Activated T-helper 1 cell treated with anti-CD3 and anti-CD28 coated beads, Interleukin-12 subunit alpha, Interleukin-12 subunit beta, Interleukin-2, Interleukin-4 antibody, amounts not matched to agents 30 ng/mL and 10 ng/mL and 1 ng/mL, durations not matched to agents 14 hours and 24 hours and 36 hours (primary cell): ENCODE data around the gene FBN3. TPM values are rescaled to one million over a fixed set of nuclear protein-coding genes. Genes with fewer than 3 reads are reported as not detected.
"Not testable (repeated sequence)": the region's sequence is repeated elsewhere in the genome, so short reads cannot be mapped to it uniquely, and the experiment has no call there.

Source experiments
- DNase-seq: peaks from one replicate; pipeline ENCODE4 v3.0.0; 2021; ENCODE audit warnings: low spot score
- H3K27ac Mint-ChIP-seq: one replicate; pipeline ENCODE4 v1.8.0; 2021; ENCODE audit warnings: mild to moderate bottlenecking, mixed read lengths
- H3K27me3 Mint-ChIP-seq: one replicate; pipeline ENCODE4 v1.8.0; 2022; ENCODE audit warnings: mild to moderate bottlenecking, moderate library complexity, mixed read lengths; ENCODE audit not compliant: insufficient read depth
- H3K36me3 Mint-ChIP-seq: one replicate; pipeline ENCODE4 v1.8.0; 2021; ENCODE audit warnings: low read depth, mixed read lengths
- H3K4me1 Mint-ChIP-seq: one replicate; pipeline ENCODE4 v1.8.0; 2021; ENCODE audit warnings: low read depth, mixed read lengths
- H3K4me3 Mint-ChIP-seq: one replicate; pipeline ENCODE4 v1.8.0; 2021; ENCODE audit warnings: mild to moderate bottlenecking, moderate library complexity, mixed read lengths
- H3K9me3 Mint-ChIP-seq: one replicate; pipeline ENCODE4 v1.8.0; 2021; ENCODE audit warnings: mixed read lengths
- intact Hi-C: fragments of 100-400 bp; cut with micrococcal nuclease; formaldehyde crosslinking; loops from one replicate; pipeline ENCODE4 v1.15.1; 2024
- total RNA-seq: library from RNA; stranded (reverse); gene quantifications from 2 replicates; pipeline ENCODE4 v1.2.3, GENCODE V29; 2022

The FBN3 gene
- total RNA-seq, 1 donor from 2014 or later, result not detected

DNA sequence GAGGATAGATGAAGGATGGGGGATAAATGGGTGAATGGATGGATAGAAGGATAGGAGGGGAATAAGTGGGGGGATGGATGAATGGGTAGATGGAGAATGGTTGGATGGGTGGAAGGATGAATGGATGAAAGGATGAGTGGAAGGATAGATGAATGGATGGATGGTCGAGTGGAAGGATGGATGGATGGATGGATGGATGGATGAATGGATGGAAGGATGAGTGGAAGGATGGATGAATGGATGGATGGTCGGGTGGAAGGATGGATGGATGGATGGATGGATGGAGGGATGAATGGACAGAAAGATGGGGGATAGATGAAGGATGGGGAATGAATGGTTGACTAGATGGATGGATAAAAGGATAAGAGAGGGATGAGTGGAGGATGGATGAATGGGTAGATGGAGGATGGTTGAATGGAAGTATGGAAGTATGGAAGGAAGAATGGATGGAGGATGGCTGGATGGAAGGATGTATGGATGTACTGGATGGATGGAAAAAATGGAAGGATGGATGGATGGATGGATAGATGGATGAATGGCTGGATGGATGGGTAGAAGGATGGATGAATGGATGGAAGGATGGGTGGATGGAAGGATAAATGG lies 42.0 kb downstream of the FBN3 start:
- Mint-ChIP-seq H3K36me3 (no peaks in the 10 kb centered on the region), H3K9me3 (peaks cover 4% of the 10 kb centered on the region), H3K27ac (no peak overlapping the region), H3K4me1 (no peaks in the 10 kb centered on the region), H3K27me3 (no peaks in the 10 kb centered on the region), H3K4me3 (no peak overlapping the region)
- DNase-seq, result no peak
- intact Hi-C loops, result no loop called here

DNA sequence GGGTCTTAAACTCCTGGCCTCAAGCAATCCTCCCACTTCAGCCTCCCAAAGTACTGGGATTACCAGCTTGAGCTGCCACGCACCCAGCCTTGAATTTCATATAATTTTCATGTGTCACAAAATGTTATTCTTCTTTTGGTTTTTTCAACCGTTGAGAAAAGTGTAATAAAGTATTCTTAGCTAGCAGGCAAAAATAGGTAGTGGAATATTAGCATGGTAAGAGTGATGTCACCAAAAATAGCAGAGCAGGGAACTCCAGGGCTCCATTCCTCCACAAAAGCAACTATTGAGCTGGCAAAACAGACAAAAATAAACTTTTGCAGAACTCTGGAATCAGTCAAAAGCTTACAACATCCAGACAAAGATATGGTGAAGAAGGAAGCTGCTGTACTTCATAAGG lies 43.9 kb downstream of the FBN3 start:
- peaks cover 4% of the 10 kb centered on the region for H3K9me3 Mint-ChIP-seq
- no peak overlapping the region for H3K4me3 Mint-ChIP-seq
- H3K27ac Mint-ChIP-seq, result no peak overlapping the region
- intact Hi-C loops, result no loop called here
- no peak for DNase-seq
- H3K36me3 Mint-ChIP-seq, result no peaks in the 10 kb centered on the region
- no peaks in the 10 kb centered on the region for H3K27me3 Mint-ChIP-seq
- H3K4me1 Mint-ChIP-seq, result no peaks in the 10 kb centered on the region

- H3K36me3 Mint-ChIP-seq, H3K4me1 Mint-ChIP-seq, H3K4me3 Mint-ChIP-seq, H3K27ac Mint-ChIP-seq, DNase-seq, intact Hi-C loops, H3K27me3 Mint-ChIP-seq: not testable (repeated sequence)
- peaks cover 15% of the 10 kb centered on the region for H3K9me3 Mint-ChIP-seq
Observed at GRCh38 chr19:8101910-8102309, 47.5 kb downstream of the FBN3 start.

DNA sequence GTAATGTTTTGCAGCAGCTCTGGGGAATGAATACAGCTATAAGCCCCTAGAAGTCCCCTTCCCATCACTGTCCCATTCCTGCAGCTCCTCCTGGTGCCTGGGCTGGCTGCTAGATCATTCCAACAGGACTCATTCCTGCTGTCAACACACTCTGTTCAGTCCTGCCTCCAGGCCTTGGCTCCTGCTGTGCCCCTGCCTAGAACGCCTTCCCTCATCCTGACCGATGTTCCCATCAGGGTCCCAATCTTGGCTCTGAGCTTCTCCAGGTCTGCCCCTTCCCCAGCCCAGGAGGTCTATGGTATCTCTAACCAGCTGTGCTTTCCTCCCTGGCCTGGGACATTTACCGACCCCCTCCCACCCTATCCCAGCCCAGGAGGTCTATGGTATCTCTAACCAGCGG lies 48.1 kb downstream of the FBN3 start:
- H3K36me3 Mint-ChIP-seq, result no peaks in the 10 kb centered on the region
- intact Hi-C loops, result no loop called here

DNA sequence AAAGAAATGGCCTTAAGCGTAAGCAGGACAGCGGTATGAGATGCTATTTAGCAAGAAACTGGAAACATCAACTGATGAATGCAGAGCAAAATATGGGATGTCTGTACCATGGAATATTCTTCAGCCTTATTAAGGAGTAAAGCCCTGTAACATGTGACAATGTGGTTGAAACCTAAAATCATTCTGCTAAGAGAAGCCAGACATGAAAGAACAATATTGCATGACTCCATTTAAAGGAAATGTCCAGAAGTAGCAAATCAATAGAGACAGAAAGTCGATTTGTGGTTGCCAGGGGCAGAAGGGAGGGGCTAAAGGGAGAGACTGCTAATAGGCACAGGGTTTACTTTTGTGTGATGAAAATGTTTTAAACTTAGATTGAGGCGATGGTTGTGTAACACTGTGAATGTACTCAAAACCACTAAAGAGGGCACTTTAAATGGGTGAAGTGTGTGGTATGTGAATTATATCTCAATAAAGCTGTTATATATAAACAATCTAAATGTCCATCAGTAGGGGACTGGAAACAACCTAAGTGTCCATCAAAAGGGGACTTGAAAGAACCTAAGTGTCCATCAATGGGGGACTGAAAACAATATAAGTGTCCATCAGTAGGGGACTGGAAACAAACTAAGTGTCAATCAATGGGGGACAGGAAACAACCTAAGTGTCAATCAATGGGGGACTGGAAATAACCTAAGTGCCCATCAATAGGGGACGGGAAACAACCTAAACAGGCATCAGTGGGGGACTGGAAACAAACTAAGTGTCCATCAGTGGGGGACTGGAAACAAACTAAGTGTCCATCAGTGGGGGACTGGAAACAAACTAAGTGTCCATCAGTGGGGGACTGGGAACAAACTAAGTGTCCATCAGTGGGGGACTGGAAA lies 51.5 kb downstream of the FBN3 start:
- Mint-ChIP-seq H3K4me1 (no peaks in the 10 kb centered on the region), H3K27me3 (no peaks in the 10 kb centered on the region), H3K9me3 (peaks cover 35% of the 10 kb centered on the region), H3K4me3 (no peak overlapping the region), H3K36me3 (no peaks in the 10 kb centered on the region), H3K27ac (no peak overlapping the region)
- no peak for DNase-seq
- intact Hi-C loops, result no loop called here

More for the DNA sequence above, 48.1 kb downstream of the FBN3 start:
- H3K27ac Mint-ChIP-seq, result no peak overlapping the region
- no peak overlapping the region for H3K4me3 Mint-ChIP-seq
- no peaks in the 10 kb centered on the region for H3K27me3 Mint-ChIP-seq
- no peak for DNase-seq
- peaks cover 21% of the 10 kb centered on the region for H3K9me3 Mint-ChIP-seq
- no peaks in the 10 kb centered on the region for H3K4me1 Mint-ChIP-seq

DNA sequence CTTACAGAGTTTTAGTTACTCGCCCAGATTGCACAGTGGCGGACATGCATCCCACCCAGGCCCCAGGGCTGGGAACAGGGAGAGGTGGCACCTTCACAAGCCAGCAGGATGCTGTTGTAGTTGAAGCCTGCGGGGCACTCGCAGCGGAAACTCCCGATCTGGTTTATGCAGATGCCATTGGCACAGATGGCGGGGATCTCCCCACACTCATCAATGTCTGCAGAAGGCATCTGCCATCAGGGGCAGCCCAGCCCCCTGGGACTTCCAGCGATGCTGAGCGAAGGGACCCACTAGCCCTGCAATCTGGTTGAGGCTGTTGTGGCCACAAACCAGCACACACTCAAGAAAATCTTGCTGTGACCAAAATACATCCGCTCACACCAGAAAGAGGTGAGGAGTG lies 52.2 kb downstream of the FBN3 start:
- peaks cover 35% of the 10 kb centered on the region for H3K9me3 Mint-ChIP-seq
- H3K27ac Mint-ChIP-seq, result no peak overlapping the region

DNA sequence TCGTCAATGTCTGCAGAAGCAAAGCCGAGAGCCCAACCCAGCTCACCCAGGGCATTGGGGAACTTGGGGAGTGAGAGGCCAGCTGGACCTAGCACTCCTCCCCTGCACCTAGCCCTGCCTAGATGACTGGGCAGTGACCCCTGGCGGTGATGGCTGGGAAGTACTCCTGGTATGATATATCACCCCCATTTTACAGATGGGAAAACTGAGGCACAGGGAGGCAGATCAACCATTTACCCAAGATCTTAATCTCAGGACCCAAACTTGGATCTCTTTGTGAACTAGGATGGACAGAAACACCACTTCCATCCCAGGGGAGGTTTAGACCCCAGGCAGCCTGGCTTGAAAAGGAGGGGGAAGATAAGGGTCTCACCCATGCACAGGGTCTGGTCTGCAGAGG lies 53.3 kb downstream of the FBN3 start:
- H3K4me3 Mint-ChIP-seq, result no peak overlapping the region
- no peak for DNase-seq
- intact Hi-C loops, result no loop called here
- no peak overlapping the region for H3K27ac Mint-ChIP-seq
- no peaks in the 10 kb centered on the region for H3K36me3 Mint-ChIP-seq
- H3K9me3 Mint-ChIP-seq, result peaks cover 39% of the 10 kb centered on the region
- no peaks in the 10 kb centered on the region for H3K4me1 Mint-ChIP-seq
- no peaks in the 10 kb centered on the region for H3K27me3 Mint-ChIP-seq

More for the DNA sequence above, 52.2 kb downstream of the FBN3 start:
- Mint-ChIP-seq H3K27me3 (no peaks in the 10 kb centered on the region), H3K36me3 (no peaks in the 10 kb centered on the region), H3K4me1 (no peaks in the 10 kb centered on the region), H3K4me3 (no peak overlapping the region)
- intact Hi-C loops, result no loop called here
- no peak for DNase-seq

DNA sequence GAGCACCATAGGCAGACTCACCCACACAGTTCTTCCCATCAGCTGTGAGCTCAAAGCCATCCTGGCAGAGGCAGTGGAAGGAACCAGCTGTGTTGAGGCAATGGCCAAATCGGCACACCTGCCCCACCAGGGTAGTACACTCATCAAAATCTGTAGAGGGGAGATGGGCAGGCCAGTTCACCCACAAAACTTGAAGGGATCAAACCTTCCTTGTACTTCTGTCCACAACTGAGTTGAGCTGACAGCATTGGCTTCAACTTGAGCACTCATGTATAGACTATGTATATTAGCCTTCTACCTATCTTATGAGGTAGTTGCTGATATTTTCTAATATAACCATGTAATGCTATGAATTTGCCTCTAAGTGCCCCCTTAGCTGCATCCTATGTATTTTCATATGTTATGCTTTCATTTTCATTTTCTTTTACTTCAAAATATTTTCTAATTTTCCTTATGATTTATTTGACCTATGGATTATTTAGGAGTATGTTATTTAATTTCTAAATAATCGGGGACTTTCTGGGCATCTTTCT lies 54.0 kb downstream of the FBN3 start:
- no peaks in the 10 kb centered on the region for H3K27me3 Mint-ChIP-seq
- peaks cover 39% of the 10 kb centered on the region for H3K9me3 Mint-ChIP-seq
- H3K36me3 Mint-ChIP-seq, result no peaks in the 10 kb centered on the region
- no peak for DNase-seq
- H3K27ac Mint-ChIP-seq, result no peak overlapping the region
- H3K4me1 Mint-ChIP-seq, result no peaks in the 10 kb centered on the region
- no peak overlapping the region for H3K4me3 Mint-ChIP-seq
- intact Hi-C loops, result no loop called here

DNA sequence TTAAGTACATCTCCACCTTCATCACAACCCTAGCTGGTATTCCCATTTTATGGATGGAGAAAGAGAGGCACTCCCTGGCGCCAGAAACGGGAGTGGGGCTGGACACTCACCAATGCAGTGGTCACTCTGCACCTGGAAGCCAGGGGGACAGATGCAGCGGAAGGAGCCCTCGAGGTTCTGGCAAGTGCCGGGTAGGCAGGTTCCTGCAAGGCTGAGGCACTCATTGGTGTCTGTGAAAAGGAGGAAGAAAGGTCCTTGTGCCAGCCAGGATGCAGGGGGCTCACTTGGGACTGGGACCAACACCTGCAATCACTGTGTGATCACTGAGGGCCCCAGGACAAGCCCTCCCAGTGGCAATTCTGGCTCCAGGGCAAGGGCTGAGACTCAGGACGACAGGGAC lies 55.1 kb downstream of the FBN3 start:
- peaks cover 39% of the 10 kb centered on the region for H3K9me3 Mint-ChIP-seq
- no peak overlapping the region for H3K4me3 Mint-ChIP-seq
- no peaks in the 10 kb centered on the region for H3K36me3 Mint-ChIP-seq
- no peak overlapping the region for H3K27ac Mint-ChIP-seq
- H3K4me1 Mint-ChIP-seq, result no peaks in the 10 kb centered on the region
- no peak for DNase-seq
- H3K27me3 Mint-ChIP-seq, result no peaks in the 10 kb centered on the region
- intact Hi-C loops, result no loop called here

- no peaks in the 10 kb centered on the region for H3K27me3 Mint-ChIP-seq
- no peaks in the 10 kb centered on the region for H3K4me1 Mint-ChIP-seq
- H3K36me3 Mint-ChIP-seq, result no peaks in the 10 kb centered on the region
- no peak overlapping the region for H3K27ac Mint-ChIP-seq
- H3K9me3 Mint-ChIP-seq, result peaks cover 39% of the 10 kb centered on the region
- intact Hi-C loops, result no loop called here
- no peak for DNase-seq
- no peak overlapping the region for H3K4me3 Mint-ChIP-seq
Observed at GRCh38 chr19:8093740-8094139, 55.7 kb downstream of the FBN3 start.

DNA sequence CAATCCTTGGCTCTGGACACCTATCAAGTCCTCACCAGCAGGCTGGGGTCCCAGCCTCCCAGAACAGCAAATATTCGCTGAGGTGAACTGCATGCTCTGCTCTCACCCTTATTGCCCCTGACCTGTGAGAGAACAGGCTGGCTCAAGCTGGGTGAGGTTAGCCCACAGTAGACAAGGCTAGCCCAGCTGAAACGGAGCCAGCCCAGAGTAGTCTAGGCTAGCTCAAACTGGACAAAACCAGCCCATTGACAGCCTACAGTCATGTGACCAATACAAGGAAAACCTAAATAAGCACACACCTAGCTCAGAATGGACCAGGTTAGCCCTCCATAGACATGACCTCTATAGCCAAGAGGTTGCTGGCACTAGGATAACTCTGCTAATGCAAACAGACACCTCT lies 58.4 kb downstream of the FBN3 start:
- H3K9me3 Mint-ChIP-seq, result peaks cover 18% of the 10 kb centered on the region
- H3K4me3 Mint-ChIP-seq, result no peak overlapping the region
- no peaks in the 10 kb centered on the region for H3K4me1 Mint-ChIP-seq
- no peak for DNase-seq
- H3K27me3 Mint-ChIP-seq, result no peaks in the 10 kb centered on the region
- no peak overlapping the region for H3K27ac Mint-ChIP-seq
- no peaks in the 10 kb centered on the region for H3K36me3 Mint-ChIP-seq
- intact Hi-C loops, result no loop called here

DNA sequence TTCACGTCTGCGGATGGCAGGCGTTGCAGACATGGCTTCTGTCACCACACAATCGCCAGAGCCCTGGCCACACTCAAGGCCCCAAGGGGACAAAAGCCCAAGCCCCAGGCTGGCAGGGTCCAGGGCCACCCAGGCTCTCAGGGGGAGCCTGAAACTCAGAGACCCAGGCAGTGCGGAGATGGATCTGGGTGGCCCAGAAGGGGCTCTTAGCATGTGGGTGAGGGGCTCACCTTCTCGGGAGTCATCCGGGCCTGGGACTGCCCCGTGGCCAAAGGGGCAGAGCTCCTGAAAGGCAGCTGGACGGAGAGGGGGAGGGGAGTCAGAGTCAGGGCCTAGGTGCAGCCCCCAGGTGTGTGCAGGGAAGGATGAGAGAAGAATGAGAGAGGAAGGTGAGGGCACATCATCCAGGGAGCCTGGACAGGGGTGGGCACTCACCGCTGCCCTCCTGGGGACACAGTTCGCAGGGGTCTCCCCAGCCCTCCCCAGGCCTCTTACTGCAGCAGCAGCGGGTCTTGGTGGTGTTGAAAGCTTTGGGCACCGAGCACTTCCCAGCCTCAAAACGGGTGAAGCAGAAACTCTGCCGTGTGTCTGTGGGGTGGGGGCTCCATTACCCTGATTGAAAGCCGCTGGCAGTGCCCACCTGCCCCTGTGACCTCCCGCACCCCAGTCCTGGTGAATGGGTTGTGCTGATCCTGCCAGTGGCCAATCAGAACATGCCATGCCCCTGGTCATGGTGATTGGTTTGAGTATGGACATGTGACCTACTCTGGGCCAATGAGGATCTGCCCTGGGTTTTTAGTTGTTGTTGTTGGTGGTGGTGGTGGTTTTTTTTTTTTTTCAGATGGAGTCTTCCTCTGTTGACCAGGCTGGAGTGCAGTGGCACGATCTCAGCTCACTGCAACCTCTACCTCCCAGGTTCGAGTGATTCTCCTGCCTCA lies 59.5 kb downstream of the FBN3 start:
- intact Hi-C loops, result no loop called here
- H3K4me1 Mint-ChIP-seq, result no peaks in the 10 kb centered on the region
- no peaks in the 10 kb centered on the region for H3K36me3 Mint-ChIP-seq
- DNase-seq, result no peak
- H3K27me3 Mint-ChIP-seq, result no peaks in the 10 kb centered on the region
- no peak overlapping the region for H3K27ac Mint-ChIP-seq
- H3K9me3 Mint-ChIP-seq, result peaks cover 15% of the 10 kb centered on the region
- H3K4me3 Mint-ChIP-seq, result no peak overlapping the region
